DOHH2 (cell line): ENCODE results near the gene CCDC30.

Source experiments
- EZH2phosphoT487 ChIP-seq: fragments of 200-600 bp; sonication (generic); IDR thresholded peaks from 2 replicates; pipeline ENCODE4 v1.6.1; 2017; ENCODE audit warnings: borderline replicate concordance, mild to moderate bottlenecking, antibody characterized with exemption, low read length, moderate library complexity, mixed read lengths
- TF ChIP-seq, protein P1 (sequence below): fragments of 200-600 bp; sonication (generic); IDR thresholded peaks from one replicate; pipeline ENCODE4 v1.5.1; 2014; ENCODE audit warnings: antibody characterized with exemption, mild to moderate bottlenecking, low read depth, low read length; ENCODE audit not compliant: poor library complexity, severe bottlenecking

DNA sequence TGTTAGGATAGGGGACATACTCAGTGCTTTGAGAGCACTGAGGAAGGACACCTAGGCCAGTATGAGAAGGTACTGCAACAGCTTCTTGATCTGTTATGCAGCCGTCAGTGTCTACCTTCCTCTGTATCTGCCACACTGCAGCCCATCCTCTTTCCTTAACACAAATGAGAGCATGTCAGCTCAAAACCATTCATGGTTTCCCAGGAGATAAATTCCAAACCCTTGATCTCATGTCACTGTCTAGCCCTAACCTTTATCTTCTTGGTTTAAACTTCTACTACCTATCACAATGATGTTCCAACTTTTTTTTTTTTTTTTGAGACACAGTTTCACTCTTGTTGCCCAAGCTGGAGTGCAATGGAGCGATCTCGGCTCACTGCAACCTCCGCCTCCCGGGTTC lies 8.7 kb upstream of the CCDC30 start:
- TF ChIP-seq, protein P1, sequence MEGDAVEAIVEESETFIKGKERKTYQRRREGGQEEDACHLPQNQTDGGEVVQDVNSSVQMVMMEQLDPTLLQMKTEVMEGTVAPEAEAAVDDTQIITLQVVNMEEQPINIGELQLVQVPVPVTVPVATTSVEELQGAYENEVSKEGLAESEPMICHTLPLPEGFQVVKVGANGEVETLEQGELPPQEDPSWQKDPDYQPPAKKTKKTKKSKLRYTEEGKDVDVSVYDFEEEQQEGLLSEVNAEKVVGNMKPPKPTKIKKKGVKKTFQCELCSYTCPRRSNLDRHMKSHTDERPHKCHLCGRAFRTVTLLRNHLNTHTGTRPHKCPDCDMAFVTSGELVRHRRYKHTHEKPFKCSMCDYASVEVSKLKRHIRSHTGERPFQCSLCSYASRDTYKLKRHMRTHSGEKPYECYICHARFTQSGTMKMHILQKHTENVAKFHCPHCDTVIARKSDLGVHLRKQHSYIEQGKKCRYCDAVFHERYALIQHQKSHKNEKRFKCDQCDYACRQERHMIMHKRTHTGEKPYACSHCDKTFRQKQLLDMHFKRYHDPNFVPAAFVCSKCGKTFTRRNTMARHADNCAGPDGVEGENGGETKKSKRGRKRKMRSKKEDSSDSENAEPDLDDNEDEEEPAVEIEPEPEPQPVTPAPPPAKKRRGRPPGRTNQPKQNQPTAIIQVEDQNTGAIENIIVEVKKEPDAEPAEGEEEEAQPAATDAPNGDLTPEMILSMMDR = no peak
- TF ChIP-seq EZH2phosphoT487 = no peak
